Caco-2 (cell line): ENCODE data around the gene DPF3. TPM values are rescaled to one million over a fixed set of nuclear protein-coding genes. Genes with fewer than 3 reads are reported as not detected.

Source experiments
- BruUV-seq: library from RNA; stranded (reverse); fragments of 400-500 nt; replicated peaks from 2 replicates; lab custom pipeline; 2021; lab: Mats Ljungman, UMichigan
- CTCF ChIA-PET: fragments of 300-600 bp; sonication (Branson Sonifier 250); formaldehyde crosslinking; loops from one replicate; lab custom pipeline; 2022; ENCODE audit warnings: antibody characterized with exemption; lab: Charles Lee
- POLR2A ChIA-PET: fragments of 300-600 bp; sonication (Branson Sonifier 250); formaldehyde crosslinking; loops from one replicate; lab custom pipeline; 2022; ENCODE audit warnings: antibody characterized with exemption; lab: Charles Lee
- DNase-seq, 2 experiments: peaks; one replicate each; pipeline versions ENCODE4 v3.0.0 to v3.0.0-alpha.2; 2020 to 2022
- H3K27me3 ChIP-seq: replicated peaks from 2 replicates; pipeline ENCODE4 v1.6.0; 2011; ENCODE audit warnings: low read length; ENCODE audit not compliant: control insufficient read depth, insufficient read depth
- H3K36me3 ChIP-seq: 2 replicates; pipeline ENCODE4 v1.5.1; 2011; ENCODE audit warnings: low read length; ENCODE audit not compliant: control insufficient read depth, insufficient read depth
- H3K4me1 ChIP-seq: fragments of 250-450 bp; sonication (Bioruptor Pico); 2 replicates; pipeline ENCODE4 v1.5.1; 2020; ENCODE audit warnings: mild to moderate bottlenecking
- H3K4me3 ChIP-seq: 2 replicates; pipeline ENCODE4 v1.5.1; 2011; ENCODE audit warnings: low read depth, mild to moderate bottlenecking, control low read depth, low read length
- H3K9me3 ChIP-seq: fragments of 250-450 bp; sonication (Bioruptor Pico); 2 replicates; pipeline ENCODE4 v1.5.1; 2020; ENCODE audit warnings: mild to moderate bottlenecking, moderate library complexity
- H3K27ac Mint-ChIP-seq: one replicate; pipeline ENCODE4 v1.8.0; 2022; ENCODE audit warnings: mixed read lengths; ENCODE audit not compliant: unreplicated experiment
- H3K27me3 Mint-ChIP-seq: one replicate; pipeline ENCODE4 v1.8.0; 2022; ENCODE audit warnings: mixed read lengths; ENCODE audit not compliant: insufficient read depth, unreplicated experiment
- H3K36me3 Mint-ChIP-seq: one replicate; pipeline ENCODE4 v1.8.0; 2022; ENCODE audit warnings: mild to moderate bottlenecking, mixed read lengths; ENCODE audit not compliant: insufficient read depth, unreplicated experiment
- H3K4me1 Mint-ChIP-seq: one replicate; pipeline ENCODE4 v1.8.0; 2022; ENCODE audit warnings: low read depth, mixed read lengths; ENCODE audit not compliant: unreplicated experiment
- H3K4me3 Mint-ChIP-seq: one replicate; pipeline ENCODE4 v1.8.0; 2022; ENCODE audit warnings: mild to moderate bottlenecking, moderate library complexity, mixed read lengths; ENCODE audit not compliant: unreplicated experiment
- H3K9me3 Mint-ChIP-seq: one replicate; pipeline ENCODE4 v1.8.0; 2022; ENCODE audit warnings: mixed read lengths; ENCODE audit not compliant: unreplicated experiment
- CTCF ChIP-seq, 2 experiments: fragments of 200-600 bp in 1 of 2; IDR thresholded peaks; 1 replicate in 1 of 2; 2 replicates in 1 of 2; pipeline versions ENCODE4 v1.5.1 to v1.8.0; 2011 to 2022; ENCODE audit warnings: antibody characterized with exemption in 1 of 2, control low read depth in 1 of 2, inconsistent platforms in 1 of 2, low read depth in 1 of 2, low read length in 1 of 2, mild to moderate bottlenecking in 1 of 2, moderate library complexity in 1 of 2; ENCODE audit not compliant: insufficient read depth in 1 of 2, severe bottlenecking in 1 of 2, unreplicated experiment in 1 of 2
- intact Hi-C: fragments of 100-400 bp; cut with micrococcal nuclease; formaldehyde crosslinking; loops from one replicate; pipeline ENCODE4 v1.10.0; 2022; ENCODE audit not compliant: unreplicated experiment
- total RNA-seq: library from RNA; stranded (reverse); gene quantifications from 2 replicates; pipeline ENCODE4 v1.2.3, GENCODE V29; 2022

Gene DPF3
- total RNA-seq, 1 experiment from 2014 or later = not detected

DNA sequence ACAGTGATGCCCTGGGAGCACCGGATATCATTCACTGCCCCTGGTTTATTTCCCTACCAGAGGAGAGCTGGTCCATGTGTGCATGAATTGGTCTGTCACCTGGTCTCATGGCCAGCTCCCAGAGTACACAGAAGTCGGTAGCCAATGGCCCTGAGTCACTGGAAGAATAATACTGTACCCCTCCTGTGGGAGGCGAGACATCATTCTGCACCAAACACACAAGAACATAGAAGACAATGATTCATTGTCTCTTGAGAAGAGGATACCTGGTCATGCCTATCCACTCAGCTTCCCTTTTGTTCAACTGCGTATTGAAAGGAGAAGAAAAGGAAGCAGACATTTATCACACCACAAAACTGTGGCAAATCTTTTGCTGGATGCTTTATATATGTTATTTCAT is 216.2 kb downstream of the DPF3 start:
- Histone ChIP-seq H3K36me3 (no peaks in the 10 kb centered on the region), H3K27me3 (no peaks in the 10 kb centered on the region; the same call in none of the 2 replicates), H3K4me3 (no peak overlapping the region), H3K4me1 (no peaks in the 10 kb centered on the region), H3K9me3 (no peaks in the 10 kb centered on the region)
- no peak overlapping the region for H3K4me3 Mint-ChIP-seq
- H3K27ac Mint-ChIP-seq = no peak overlapping the region
- H3K9me3 Mint-ChIP-seq = no peaks in the 10 kb centered on the region
- intact Hi-C loops = no loop called here
- no TSS peak for BruUV-seq
- no peak for TF ChIP-seq CTCF (IDR thresholded peaks at IDR 0.05; ENCODE audit: insufficient read depth in 1 of 2, low read depth in 1 of 2, low read length in 1 of 2, severe bottlenecking in 1 of 2, unreplicated experiment in 1 of 2)
- POLR2A ChIA-PET = no interaction called here
- peaks cover 35% of the 10 kb centered on the region for H3K27me3 Mint-ChIP-seq
- CTCF ChIA-PET = no interaction called here
- no peaks in the 10 kb centered on the region for H3K4me1 Mint-ChIP-seq
- no peaks in the 10 kb centered on the region for H3K36me3 Mint-ChIP-seq
- no peak for DNase-seq

DNA sequence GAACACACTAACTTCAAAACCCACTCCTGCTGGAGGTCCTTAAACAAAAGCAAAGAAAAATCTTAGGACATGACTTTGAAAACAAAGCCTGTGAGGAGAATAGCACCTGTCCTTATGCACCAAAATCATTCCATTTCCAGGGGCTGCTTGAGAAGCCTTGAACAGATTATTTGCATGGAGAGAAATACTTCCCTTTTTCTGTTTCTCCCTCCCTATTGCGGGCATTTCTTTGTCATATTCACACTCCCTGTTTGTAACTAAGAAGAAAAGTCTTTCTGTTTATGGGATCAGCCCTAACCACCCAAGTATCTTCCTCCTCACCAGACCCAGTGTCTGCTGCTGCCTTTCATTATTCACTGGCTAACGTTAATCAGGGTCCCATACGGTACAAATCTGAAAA is 218.8 kb downstream of the DPF3 start:
- Histone ChIP-seq H3K9me3 (no peaks in the 10 kb centered on the region), H3K4me1 (no peaks in the 10 kb centered on the region), H3K27me3 (no peaks in the 10 kb centered on the region; the same call in none of the 2 replicates), H3K36me3 (no peaks in the 10 kb centered on the region), H3K4me3 (no peak overlapping the region)
- Mint-ChIP-seq H3K36me3 (no peaks in the 10 kb centered on the region), H3K9me3 (no peaks in the 10 kb centered on the region), H3K4me3 (no peak overlapping the region), H3K4me1 (no peaks in the 10 kb centered on the region), H3K27me3 (peaks cover 25% of the 10 kb centered on the region), H3K27ac (no peak overlapping the region)
- CTCF ChIA-PET = no interaction called here
- TF ChIP-seq CTCF (IDR thresholded peaks at IDR 0.05; ENCODE audit: insufficient read depth in 1 of 2, low read depth in 1 of 2, low read length in 1 of 2, severe bottlenecking in 1 of 2, unreplicated experiment in 1 of 2) = no peak
- POLR2A ChIA-PET = no interaction called here
- no TSS peak for BruUV-seq
- no peak for DNase-seq
- intact Hi-C loops = no loop called here

DNA sequence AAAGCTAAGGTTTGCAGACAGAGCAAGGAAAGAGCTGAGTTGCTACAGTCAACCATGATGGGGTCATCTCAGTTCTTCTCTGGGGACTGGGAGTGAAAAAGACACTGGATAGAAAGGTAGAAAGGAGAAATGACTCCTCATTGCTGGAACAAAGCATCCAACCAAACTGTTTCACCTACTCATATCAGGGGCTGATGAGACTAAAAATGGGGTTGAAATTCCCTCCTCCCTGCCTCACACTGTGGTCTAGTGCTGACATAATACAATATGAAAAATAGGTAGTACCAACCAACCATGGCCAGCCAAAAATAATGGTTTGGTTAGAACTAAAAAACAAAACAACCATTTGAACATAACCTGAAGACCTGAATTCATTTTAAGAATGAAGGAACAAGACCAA is 220.7 kb downstream of the DPF3 start:
- intact Hi-C loops = no loop called here
- no TSS peak for BruUV-seq
- no peaks in the 10 kb centered on the region for H3K36me3 ChIP-seq
- H3K4me3 Mint-ChIP-seq = no peak overlapping the region
- H3K4me1 ChIP-seq = no peaks in the 10 kb centered on the region
- no peak overlapping the region for H3K4me3 ChIP-seq
- no peak overlapping the region for H3K27ac Mint-ChIP-seq
- ChIA-PET CTCF (no interaction called here), POLR2A (no interaction called here)
- no peaks in the 10 kb centered on the region for H3K4me1 Mint-ChIP-seq
- no peaks in the 10 kb centered on the region for H3K27me3 ChIP-seq
- H3K36me3 Mint-ChIP-seq = no peaks in the 10 kb centered on the region
- H3K9me3 ChIP-seq = no peaks in the 10 kb centered on the region
- peaks cover 16% of the 10 kb centered on the region for H3K27me3 Mint-ChIP-seq
- TF ChIP-seq CTCF (IDR thresholded peaks at IDR 0.05; ENCODE audit: insufficient read depth in 1 of 2, low read depth in 1 of 2, low read length in 1 of 2, severe bottlenecking in 1 of 2, unreplicated experiment in 1 of 2) = no peak
- H3K9me3 Mint-ChIP-seq = no peaks in the 10 kb centered on the region
- no peak for DNase-seq
